A673 (cell line): ENCODE data around the gene SGPP1. TPM values are rescaled to one million over a fixed set of nuclear protein-coding genes. Genes with fewer than 3 reads are reported as not detected.
A peak's percentile ranks its signal among the peaks of the same experiment; 100 is the strongest.

Experiments
- BruUV-seq: library from RNA; stranded (reverse); fragments of 400-500 nt; replicated peaks from 2 replicates; lab custom pipeline; 2021; lab: Mats Ljungman, UMichigan
- CTCF ChIA-PET: fragments of 300-600 bp; sonication (Branson Sonifier 250); formaldehyde crosslinking; loops from one replicate; lab custom pipeline; 2022; ENCODE audit warnings: antibody characterized with exemption; lab: Charles Lee
- POLR2A ChIA-PET: fragments of 300-600 bp; sonication (Branson Sonifier 250); formaldehyde crosslinking; loops from one replicate; lab custom pipeline; 2022; ENCODE audit warnings: antibody characterized with exemption; ENCODE audit not compliant: low non-redundant PET; lab: Charles Lee
- DNase-seq: peaks from one replicate; pipeline ENCODE4 v3.0.0-alpha.2; 2015; ENCODE audit warnings: low spot score
- H3K27ac ChIP-seq: fragments of 200-600 bp; sonication (generic); 2 replicates; pipeline ENCODE4 v1.5.1; 2016; ENCODE audit warnings: mixed run types, low read depth, mild to moderate bottlenecking, mixed read lengths, antibody characterized with exemption, low read length; ENCODE audit not compliant: poor library complexity, severe bottlenecking
- H3K27me3 ChIP-seq: fragments of 200-600 bp; sonication (generic); replicated peaks from 2 replicates; pipeline ENCODE4 v1.6.1; 2017; ENCODE audit warnings: mixed run types, low read depth, mild to moderate bottlenecking, mixed read lengths, antibody characterized with exemption, low read length; ENCODE audit not compliant: insufficient read depth, poor library complexity
- H3K36me3 ChIP-seq: fragments of 200-600 bp; sonication (generic); 2 replicates; pipeline ENCODE4 v1.6.1; 2016; ENCODE audit warnings: mixed run types, mild to moderate bottlenecking, mixed read lengths, antibody characterized with exemption, low read length; ENCODE audit not compliant: insufficient read depth, poor library complexity, severe bottlenecking
- H3K4me1 ChIP-seq: fragments of 200-600 bp; sonication (generic); 2 replicates; pipeline ENCODE4 v1.6.1; 2017; ENCODE audit warnings: mixed run types, mild to moderate bottlenecking, mixed read lengths, antibody characterized with exemption, low read length; ENCODE audit not compliant: insufficient read depth, poor library complexity, severe bottlenecking
- H3K4me3 ChIP-seq: fragments of 200-600 bp; sonication (generic); 2 replicates; pipeline ENCODE4 v1.5.1; 2016; ENCODE audit warnings: low read depth, mixed run types, mild to moderate bottlenecking, mixed read lengths, low read length; ENCODE audit not compliant: poor library complexity, severe bottlenecking
- H3K9me3 ChIP-seq: fragments of 200-600 bp; sonication (generic); 2 replicates; pipeline ENCODE4 v1.6.1; 2016; ENCODE audit warnings: mixed run types, low read depth, mild to moderate bottlenecking, mixed read lengths, antibody characterized with exemption, low read length; ENCODE audit not compliant: poor library complexity, severe bottlenecking
- EZH2 ChIP-seq: fragments of 200-600 bp; sonication (generic); IDR thresholded peaks from 2 replicates; pipeline ENCODE4 v1.6.1; 2017; ENCODE audit warnings: borderline replicate concordance, low read depth, mild to moderate bottlenecking, mixed read lengths, antibody characterized with exemption, low read length; ENCODE audit not compliant: poor library complexity, severe bottlenecking
- intact Hi-C: fragments of 100-400 bp; cut with micrococcal nuclease; formaldehyde crosslinking; loops from one replicate; pipeline ENCODE4 v1.10.0; 2022; ENCODE audit not compliant: unreplicated experiment
- total RNA-seq: library from RNA; stranded (reverse); gene quantifications from 2 replicates; pipeline ENCODE4 v1.2.3, GENCODE V29; 2021
- TF ChIP-seq, protein P1 (sequence below): fragments of 300-800, 200-600 bp; sonication (generic); conservative IDR thresholded peaks from 2 replicates; pipeline ENCODE4 v1.5.1; 2017; ENCODE audit warnings: low read depth, mild to moderate bottlenecking, antibody characterized with exemption, low read length, moderate library complexity, mixed read lengths

Gene SGPP1
- total RNA-seq, 1 experiment from 2014 or later, result 13.5 TPM

DNA sequence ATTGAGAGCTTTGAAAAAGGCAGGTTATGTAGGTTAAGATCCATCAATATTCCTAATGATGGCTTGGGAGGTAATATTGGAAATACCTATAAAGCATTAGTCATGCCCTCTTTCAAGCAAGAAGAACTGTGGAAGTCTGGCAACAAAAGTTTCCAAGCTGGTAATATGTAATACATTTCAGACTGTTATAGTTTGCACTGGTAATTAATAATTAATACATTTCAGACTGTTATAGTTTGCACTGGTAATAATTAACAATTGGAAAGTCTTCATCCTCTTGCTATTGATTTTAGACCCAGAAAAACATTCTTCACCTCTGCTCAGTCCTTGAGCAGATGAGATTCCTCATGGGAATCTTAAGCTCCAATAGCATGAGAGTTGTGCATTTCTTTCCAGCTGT, 57.2 kb downstream of the SGPP1 start:
- no peaks in the 10 kb centered on the region for H3K36me3 ChIP-seq

DNA sequence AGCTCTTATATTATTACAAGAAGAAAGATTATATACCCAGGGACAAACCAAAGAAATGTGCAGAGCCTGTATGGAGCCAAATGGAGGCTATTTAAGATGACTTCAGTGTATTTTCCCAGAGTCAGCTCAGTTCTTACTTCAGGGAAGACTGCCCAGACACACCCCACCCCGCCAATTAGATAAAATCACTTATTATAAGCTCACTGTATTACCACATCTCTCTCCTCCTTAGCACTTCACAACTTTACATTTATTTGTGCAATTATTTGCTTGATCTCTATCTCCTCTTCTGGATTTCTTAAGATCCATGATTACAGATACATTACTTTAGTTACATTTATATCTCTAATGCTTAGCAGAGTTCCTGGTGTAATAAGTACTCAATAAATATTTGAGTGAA, 61.5 kb downstream of the SGPP1 start:
- no peak for TF ChIP-seq EZH2
- TF ChIP-seq, protein P1, sequence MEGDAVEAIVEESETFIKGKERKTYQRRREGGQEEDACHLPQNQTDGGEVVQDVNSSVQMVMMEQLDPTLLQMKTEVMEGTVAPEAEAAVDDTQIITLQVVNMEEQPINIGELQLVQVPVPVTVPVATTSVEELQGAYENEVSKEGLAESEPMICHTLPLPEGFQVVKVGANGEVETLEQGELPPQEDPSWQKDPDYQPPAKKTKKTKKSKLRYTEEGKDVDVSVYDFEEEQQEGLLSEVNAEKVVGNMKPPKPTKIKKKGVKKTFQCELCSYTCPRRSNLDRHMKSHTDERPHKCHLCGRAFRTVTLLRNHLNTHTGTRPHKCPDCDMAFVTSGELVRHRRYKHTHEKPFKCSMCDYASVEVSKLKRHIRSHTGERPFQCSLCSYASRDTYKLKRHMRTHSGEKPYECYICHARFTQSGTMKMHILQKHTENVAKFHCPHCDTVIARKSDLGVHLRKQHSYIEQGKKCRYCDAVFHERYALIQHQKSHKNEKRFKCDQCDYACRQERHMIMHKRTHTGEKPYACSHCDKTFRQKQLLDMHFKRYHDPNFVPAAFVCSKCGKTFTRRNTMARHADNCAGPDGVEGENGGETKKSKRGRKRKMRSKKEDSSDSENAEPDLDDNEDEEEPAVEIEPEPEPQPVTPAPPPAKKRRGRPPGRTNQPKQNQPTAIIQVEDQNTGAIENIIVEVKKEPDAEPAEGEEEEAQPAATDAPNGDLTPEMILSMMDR, result no peak
- ChIA-PET POLR2A (no interaction called here), CTCF (no interaction called here)
- DNase-seq, result no peak
- BruUV-seq, result no TSS peak
- intact Hi-C loops, result no loop called here
- Histone ChIP-seq H3K4me1 (no peaks in the 10 kb centered on the region), H3K36me3 (no peaks in the 10 kb centered on the region), H3K4me3 (no peak overlapping the region), H3K9me3 (no peaks in the 10 kb centered on the region), H3K27me3 (no peaks in the 10 kb centered on the region), H3K27ac (no peak overlapping the region)

More for the DNA sequence above, 57.2 kb downstream of the SGPP1 start:
- no TSS peak for BruUV-seq
- Histone ChIP-seq H3K4me3 (no peak overlapping the region), H3K4me1 (no peaks in the 10 kb centered on the region), H3K27me3 (no peaks in the 10 kb centered on the region), H3K27ac (no peak overlapping the region), H3K9me3 (no peaks in the 10 kb centered on the region)
- DNase-seq, result no peak
- ChIA-PET CTCF (no interaction called here), POLR2A (no interaction called here)
- no peak for TF ChIP-seq EZH2
- TF ChIP-seq, protein P1, result no peak
- intact Hi-C loops, result no loop called here

DNA sequence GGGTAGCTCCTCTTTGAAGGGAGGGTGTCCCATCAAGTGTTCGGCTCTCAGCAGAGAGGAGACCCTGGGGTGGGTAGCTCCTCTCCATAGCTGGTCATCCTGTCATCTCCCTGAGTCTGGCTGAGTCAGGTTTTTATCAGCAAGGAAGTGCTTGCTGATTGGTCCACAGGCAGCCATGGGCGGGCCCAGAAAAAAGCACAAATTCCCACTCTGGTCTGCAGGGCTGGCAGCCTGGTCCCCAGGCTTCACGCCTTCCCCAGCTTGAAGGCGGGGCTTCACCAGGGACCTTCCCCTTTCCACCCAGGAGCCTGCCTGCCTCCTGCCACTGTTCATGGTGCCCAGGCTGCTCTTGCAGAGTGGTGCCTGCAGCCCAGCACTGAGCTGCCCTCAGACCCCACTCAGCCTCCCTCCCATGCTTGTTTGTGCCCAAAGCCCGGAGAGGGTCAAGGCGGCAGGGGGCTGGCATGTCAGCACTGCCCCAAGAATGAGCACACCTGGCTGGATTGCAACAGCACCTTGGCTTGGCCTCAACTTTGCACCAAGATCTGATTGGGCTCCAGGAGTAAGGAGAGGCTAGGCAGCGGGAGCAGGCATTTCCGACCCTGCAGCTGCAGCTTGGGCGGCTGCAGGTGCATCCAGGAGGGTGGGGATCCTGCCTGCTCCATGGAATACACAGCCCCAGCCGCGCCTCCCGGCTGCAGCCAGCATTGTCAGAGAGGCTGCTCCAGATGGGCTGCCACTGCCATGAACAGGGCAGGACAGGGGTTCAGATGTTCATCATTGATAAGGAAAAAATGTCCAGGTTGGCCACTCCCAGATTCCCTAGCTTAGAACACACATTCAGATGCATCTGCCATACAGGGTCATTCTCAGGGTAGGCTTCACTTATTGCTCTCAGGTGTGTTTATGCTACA, 64.2 kb downstream of the SGPP1 start:
- no TSS peak for BruUV-seq
- intact Hi-C loops, result no loop called here
- CTCF ChIA-PET, result no interaction called here
- no peak overlapping the region for H3K4me3 ChIP-seq
- no peak overlapping the region for H3K27ac ChIP-seq
- H3K27me3 ChIP-seq, result no peaks in the 10 kb centered on the region
- H3K4me1 ChIP-seq, result no peaks in the 10 kb centered on the region
- peak; percentile 11 for DNase-seq
- TF ChIP-seq EZH2, result no peak
- TF ChIP-seq, protein P1, result no peak
- H3K36me3 ChIP-seq, result no peaks in the 10 kb centered on the region
- POLR2A ChIA-PET, result no interaction called here
- no peaks in the 10 kb centered on the region for H3K9me3 ChIP-seq
